Measurements from ENCODE around the gene PHF5A.
A peak's percentile ranks its signal among the peaks of the same experiment; 100 is the strongest.
"Not testable (repeated sequence)": the region's sequence is repeated elsewhere in the genome, so short reads cannot be mapped to it uniquely, and the experiment has no call there.

PHF5A gene

DNA sequence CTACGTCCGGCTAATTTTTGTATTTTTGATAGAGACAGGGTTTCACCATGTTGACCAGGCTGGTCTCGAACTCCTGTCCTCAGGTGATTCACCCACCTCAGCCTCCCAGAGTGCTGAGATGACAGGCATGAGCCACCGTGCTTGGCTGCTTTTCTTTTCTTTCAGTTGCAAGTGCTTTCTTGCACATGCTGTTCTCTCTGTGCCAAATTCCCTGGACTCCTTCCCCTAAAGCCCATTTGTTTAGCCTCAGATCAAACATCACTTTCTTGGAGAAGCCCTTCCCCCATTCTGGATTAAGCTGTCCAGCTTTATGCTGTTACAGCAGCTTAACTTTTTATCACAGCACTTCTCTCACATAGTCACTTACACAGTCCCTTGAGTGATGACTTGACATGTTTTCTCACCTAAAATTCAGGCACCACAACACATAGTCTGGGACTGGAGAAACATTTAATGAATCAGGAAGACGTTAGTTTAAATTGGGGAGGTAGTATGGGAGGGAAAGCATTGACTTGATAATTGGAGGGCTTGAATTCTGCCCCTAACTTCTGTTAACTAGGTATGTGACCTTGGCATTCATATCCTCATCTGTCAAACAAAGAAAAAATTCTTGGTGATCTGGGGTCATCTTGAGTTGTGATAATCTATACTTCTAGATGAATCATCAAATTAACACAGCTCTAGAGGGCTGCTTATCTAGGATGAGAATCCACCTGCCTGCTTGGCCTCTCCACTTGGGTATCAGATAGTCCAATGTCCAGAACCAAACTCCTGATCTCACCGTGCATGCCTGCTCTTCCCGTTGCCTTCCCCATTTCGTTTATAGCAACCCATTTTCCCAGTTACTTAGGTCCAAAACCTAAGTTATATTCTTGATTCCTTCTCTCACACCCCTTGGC lies 18.8 kb upstream of the PHF5A start:
- DNase-seq: no peak

DNA sequence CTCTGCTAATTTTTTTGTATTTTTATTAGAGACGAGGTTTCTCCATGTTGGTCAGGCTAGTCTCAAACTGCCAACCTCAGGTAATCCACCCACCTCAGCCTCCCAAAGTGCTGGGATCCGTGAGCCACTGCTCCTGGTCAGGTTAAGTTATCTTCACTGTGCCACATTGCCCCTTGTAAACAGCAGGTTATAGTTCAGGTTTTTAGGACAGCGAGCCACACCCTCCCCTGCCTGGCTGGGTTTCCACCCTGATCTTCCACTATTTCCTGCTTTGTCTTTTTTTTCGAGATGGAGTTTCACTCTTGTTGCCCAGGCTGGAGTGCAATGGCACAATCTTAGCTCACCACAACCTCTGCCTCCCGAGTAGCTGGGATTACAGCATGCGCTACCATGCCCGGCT lies 16.5 kb upstream of the PHF5A start:
- no peak for DNase-seq

DNA sequence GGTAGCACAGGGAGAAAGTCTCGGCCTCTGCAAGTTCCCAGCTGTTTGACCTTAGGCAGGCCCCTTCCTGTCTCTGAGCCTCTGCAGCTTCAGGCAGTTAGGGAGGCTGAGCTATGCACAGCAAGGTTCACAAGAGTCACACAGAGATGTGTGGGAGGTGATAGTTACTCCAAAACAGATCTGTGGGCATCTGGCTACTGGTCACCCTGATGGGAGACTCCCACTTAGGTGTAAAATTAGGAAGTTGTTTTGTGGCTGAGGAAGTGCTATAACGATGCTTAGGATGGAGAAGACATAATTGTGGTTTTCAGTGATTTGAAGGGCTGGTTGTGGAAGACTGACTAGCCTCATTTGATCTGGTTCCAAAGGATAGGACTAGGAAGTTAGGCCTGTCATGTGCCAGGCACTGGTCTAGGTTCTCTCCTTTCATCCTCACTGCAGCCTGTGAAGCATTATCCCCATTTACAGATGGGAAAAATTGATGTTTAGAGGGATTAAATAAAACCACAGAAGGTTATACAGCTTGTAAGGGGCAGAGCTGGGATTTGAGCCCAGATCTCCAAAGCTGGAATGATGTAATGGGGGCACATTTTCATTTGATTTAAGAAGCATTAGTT lies 13.9 kb upstream of the PHF5A start:
- DNase-seq: peak; percentile 32 to 49

DNA sequence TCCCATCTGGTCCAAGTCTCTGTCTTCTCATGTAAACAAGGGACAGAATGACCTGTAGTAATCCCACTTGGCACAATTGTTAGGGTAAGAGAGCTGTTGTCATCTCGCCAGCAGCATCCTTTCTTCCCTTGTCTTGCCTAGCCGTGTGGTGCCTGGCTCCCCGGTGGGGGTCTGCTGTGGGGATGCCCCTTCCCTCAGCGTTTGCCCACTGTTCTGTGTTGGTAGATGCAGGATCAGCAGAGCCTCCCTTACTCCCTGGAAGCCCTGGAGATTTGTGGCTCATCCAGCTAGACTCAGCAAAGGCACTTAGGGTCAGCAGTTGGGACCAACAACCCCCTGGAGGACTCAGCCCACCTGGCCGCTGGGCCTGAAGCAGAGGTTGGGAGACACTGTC lies 13.4 kb upstream of the PHF5A start:
- DNase-seq: no peak

DNA sequence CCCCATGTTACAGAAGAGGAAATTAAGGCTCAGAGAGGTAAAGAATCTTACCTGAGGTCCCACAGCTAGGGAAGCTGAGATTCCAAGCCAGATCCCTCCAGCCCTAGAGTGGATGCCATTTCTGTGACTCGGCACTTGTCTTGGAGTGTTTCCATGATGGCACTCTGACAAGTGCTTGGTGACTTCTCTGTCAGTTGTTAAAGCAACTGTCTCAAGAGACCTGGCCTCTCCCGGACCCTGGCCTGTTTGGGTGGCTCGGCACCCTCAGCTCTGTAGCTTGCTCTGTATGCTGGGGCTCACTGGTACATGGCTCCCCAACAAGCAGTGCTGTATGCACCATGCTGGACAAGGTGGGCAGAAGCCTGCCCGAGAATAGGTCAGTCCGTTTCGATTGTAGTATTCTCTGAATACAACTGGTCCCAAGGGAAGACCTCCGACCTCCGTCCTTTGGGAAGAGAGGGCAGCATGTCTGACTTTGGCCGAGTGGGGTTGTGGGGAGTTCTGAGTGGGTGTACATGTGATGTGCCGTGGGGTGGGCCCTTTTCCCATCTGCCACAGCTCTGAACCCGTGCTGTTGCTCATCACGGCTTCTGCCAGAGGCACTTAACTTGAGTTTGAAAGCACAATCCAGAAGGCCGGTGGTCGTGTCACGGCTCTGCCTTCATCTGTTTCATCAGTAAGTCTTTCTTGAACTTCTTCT lies 12.8 kb upstream of the PHF5A start:
- DNase-seq: no peak

DNA sequence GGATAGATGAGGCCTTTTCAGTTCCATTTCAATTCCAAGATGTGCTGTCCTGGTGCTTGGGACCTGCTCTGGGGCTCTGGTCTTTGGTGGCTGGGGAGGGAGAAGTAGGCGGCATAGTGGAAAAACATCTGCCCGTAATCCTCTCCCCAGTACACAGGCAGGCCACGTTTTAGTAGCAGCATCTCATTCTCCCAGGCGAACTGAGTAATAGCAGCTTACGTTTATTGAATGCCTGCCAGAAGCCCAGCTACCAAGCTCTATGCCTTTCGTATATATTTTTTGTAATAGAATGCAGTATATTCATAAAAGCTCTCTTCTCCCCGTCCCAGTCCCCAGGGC lies 11.9 kb upstream of the PHF5A start:
- DNase-seq: no peak

DNA sequence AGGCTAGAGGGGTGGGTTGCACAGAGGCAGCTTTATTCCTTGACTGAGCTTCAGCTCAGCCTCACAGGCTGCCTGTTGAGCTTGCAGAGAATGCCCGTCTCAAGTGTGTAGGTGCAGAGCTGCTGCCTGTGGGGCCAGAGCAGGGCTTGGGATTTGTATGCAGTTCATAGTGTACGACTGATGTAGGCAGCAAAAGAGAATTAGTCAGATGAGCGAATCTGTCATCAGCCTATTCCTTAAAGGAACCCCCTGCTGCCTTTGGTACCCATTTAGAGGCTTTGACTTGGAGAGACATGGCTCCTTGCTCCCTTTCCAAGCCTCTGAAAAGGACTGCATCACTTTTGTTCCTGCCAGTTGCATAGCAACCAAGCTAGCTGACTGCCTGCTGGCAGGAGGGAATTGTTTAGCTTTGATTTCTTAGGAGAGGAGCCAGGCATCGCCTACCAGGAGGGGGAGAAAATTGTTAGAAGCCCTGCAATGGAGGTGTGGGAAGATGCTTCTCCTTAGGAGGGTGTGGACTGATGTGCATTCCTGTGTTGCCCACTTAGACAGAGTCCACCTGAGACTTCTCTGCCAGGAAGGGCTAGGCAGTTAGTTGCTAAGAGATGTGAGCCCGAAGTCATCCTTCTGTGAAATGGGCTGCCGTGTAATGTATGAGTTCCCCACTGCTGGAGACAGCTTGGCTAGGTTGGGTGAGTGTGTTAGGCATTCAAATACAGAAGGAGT lies 11.3 kb upstream of the PHF5A start:
- DNase-seq: no peak

DNA sequence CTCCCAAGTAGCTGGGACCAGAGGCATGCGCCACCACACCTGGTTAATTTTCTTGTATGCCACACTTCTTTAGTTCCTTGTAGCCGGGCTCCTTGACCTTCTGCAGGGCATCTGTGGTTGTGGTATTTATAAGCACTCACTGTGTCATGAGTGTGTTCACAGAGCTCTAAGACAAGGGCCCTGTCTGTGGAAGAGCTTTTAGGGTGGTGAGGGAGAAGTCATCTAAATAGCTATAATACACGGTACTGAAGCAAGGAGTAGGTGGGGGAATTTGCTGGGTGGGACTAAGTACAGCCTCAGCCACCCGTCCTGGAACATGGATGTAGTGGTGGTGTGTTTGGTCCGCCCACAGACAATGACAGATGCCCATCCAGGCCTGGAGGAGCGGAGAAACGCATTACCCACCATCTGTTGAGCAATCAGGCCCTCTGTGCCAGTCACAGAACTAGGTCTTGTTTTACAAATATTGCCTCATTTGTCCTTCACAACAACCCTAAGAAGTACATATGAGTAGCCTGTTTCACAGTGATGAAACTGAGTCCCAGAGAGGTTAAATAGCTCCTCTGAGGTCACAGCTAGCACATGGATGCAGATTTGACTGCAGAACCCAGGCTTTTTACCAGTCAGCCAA lies 10.5 kb upstream of the PHF5A start:
- no peak for DNase-seq

DNA sequence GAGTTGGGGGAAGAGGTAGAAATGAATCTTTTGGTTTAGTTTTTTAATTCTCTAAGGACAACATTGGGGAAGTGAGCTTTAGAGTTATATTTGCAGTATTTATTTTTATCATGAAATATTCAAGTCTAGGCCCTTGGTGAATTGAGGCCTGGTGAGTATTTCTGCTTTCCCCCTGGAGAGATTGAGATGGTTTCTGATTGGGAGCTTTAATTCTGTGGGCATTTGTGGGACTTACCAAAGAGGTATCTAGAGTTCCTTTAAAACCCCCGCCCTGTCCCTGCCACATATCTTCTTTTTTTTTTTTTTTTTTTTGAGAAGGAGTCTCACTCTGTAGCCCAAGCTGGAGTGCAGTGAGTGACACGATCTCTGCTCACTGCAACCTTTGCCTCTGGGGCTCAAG lies 10.0 kb upstream of the PHF5A start:
- DNase-seq: no peak

DNA sequence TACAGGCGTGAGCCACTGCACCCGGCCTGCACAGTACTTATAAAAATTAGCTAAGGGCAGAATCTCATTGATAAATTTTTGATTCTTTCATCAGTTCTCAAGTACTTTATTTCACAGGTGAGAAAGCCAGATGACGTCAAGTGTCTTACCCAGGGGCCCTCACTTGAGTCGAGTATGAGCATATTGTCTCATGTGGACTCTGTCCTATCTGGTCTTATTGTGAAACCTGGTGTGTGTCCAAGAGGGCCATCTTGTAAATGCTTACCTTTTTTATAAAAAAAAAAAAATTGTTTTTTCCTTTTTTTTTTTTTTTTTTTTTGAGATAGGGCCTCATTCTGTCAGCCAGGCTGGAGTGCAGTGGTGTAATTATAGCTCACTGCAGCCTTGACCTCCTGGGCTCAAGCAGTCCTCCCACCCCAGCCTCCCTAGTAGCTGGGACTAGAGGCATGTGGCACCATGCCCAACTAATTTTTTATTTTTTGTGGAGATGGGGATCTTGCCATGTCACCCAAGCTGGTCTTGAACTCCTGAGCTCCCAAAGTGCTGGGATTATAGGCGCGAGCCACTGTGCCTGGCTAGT lies 6.5 kb upstream of the PHF5A start:
- DNase-seq: no peak

DNA sequence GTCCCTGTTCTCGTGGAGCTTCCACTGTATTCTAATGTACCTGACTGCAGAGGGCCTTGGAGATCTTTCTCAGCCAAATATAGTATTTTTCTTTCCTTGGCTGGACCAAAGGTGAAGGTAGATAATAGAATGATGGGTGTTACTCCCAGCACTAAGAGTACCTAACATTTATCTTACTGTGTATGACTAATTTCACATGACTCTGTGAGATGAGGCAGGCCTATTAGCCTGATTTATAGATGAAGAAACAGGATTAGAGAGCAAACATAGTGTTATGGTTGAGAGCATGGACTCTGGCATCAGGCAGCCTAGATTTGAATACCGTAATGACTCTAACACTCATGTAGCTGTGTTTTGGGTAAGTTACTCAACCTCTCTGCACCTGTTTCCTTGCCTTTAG lies 3.1 kb upstream of the PHF5A start:
- DNase-seq: no peak

DNA sequence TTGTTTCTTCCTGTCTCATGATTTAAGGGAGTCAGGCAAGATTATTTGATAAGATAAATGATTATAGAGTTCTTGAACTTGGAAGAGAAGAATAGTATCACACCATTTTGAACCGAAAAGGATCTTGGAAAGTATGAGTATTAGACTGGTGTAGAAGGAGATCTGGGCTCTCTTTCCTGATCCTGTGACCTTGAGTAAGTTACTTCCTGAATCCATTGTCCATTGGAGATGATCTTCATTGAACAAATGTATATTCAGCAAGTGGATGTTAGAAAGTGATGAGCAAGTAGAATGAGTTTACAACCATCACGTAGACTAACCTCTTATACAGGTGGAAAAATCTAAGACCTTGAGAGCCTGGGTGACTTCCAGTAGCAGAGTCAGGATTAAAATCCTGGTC lies 2.4 kb upstream of the PHF5A start:
- DNase-seq: no peak

DNA sequence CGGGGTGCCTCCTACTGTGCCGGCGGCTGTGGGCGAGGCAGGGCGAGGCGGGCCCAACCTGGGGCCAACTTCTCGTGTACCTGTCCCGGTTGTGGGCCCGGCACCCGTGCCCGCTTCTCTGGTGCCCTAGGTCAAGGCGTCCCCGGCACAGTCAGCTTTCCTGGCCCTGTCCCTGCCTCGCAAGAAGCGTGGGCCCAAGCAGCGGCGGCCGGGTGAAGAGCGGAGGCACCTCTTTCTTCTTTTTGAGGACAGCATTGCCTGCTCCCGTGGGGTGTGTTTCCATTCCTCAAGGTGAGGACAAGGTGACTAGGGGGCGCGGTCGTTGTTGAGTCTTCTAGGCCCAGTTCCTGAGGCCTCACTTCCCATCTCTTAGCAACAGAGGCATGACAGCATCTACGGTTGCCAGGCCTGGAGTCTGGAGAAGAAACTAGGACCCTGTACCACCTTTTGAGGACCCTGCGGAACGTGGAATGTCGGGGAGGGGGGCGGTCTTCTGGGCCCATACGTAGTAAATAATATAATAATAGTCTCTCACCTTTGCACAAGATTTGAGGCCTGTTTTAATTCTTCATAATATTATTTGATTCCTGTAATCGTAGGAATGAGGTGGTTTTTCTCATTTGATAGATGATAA lies 843 bp upstream of the PHF5A start:
- peak; percentile 42 to 49 for DNase-seq

DNA sequence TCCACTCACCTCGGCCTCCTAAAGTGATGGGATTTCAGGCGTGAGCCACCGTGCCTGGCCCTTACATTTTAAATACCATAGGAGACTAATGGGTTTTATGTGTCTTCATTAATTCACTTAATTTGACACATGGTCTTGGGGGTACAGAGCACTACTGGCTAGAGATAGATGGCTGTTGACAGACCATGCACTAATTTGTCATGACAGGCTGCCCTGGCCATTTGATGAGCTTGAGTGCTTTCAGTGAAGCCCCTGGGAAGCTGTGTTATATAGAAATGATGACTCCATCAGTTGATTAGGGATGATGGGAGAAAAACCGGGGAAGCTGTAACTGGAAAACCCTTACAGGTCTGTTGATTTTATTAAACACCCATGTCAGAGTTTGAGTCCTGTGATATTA lies 6.6 kb downstream of the PHF5A start:
- DNase-seq: no peak

DNA sequence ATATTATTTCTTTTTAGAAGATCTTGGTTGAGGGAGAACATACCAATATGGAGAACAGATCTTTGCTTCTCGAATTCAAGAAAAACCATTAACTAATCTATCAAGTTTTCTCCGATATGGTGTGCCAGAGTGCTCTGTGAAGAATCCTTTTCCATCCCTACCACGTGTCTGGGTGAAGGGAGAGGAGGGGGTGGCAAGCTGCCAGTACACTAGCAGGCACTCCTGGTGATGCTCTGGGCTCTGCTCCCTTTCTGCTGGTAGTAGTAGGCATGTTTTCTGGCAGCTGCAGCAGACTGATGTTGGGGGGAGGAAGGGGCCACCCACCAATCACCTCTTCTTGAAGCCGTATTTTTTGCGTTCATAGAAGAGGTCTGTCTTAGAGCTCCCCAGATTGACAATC lies 8.4 kb downstream of the PHF5A start:
- DNase-seq: not testable (repeated sequence)

DNA sequence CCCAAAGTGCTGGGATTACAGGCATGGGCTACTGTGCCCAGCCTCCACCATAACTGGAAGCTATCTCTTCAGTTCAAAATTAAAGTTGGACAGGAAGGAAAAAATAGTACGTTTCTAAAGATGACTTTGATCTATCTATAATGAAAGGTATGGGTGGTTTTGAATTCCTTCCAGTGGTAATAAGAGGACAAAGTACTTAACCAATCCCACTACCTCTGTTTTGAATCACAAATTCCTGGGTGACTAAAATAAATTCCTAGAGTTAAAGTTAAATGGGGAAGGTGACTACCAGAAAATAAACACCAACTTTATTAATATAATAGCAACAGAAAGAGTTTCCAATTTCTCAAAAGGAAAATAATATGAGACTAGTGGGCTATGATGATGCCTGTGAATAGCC lies 9.1 kb downstream of the PHF5A start:
- no peak for DNase-seq

DNA sequence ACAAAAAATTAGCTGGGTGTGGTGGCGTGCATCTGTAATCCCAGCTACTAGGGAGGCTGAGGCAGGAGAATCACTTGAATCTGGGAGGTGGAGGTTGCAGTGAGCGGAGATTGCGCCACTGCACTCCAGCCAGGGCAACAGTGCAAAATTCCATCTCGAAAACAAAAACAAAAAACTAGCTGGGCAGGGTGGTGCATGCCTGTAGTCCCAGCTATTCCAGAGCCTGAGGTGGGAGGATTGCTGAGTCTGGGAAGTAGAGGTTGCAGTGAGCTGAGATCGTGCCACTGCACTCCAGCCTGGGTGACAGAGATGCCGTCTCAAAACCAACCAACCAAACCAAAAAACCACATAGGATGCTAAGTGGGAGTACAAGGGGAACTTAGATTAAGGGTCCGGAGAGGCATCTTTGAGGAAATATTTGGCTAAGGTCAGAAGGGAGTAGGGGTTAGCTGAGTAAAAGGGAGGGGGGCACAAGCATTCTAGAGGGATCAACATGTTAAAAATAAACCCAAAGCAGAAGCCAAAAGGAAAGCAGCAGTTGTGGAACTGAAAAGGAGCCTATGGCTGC lies 10.2 kb downstream of the PHF5A start:
- DNase-seq: no peak

DNA sequence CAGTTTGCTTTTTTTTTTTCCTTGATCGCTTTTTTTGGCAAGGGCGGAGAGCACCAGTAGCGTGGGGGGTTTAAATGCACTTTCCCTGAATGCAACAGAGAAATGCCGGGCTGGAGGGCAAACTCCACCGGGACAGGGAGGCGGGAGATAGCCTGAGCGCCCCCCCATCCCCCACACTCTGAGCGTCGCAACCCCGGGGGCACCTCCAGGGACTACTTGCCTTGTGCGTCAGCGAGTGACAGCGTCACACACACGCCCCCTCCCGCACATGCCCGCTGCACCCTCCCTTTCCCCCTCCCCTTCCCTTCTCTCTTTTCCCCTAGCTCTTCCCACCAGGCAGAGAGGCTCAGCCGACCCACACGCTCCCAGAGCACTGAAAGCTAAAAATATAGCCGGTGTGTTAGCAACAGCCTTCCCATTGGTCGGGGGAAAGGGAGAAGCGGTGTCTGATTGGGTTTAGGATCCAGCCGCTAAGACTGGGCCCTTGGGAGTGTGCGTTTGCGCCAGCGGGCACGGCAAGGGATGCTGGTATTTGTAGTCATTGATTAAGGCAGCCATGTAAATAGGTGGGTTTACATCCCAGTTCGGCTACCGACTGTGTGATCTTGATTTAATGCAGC lies 20.2 kb downstream of the PHF5A start:
- peak; percentile 99 to 100 for DNase-seq

DNA sequence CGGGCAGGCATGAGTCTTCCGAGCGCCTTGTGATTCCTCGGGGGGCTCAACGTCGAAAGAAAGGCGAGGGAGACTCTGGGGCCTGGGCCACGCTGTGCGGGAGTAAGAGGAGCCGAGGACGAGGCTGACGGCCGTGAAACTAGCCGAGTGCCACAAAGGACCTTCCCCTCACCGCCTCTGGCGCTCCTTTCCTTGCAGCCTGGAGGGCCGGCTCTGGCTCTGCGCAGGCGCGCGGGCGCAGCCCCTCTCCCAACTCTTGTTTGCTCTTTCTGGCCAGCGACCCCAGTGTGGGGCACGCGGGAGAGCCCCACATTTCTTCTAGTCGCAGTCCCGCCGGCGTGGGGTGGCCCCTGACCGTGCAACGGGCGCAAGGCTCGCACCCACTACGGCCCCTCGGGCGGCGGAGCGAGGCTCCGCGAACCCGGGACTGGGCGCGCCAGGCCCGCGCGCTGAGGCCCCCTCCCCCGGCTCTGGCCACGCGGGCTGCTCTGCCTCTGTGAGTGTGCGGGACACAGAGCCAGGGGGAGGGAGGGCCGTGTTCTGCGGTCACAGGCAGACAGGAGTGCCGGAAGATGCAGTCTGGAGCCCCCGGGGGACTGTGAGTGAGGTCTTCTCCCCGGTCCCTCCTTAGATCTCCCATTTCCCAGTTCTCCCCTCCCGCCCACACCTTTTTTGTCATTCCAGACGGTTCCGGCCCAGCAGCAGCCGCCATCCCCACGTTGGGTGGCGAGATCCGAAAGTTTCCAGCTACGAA lies 20.9 kb downstream of the PHF5A start:
- peak; percentile 64 to 68 for DNase-seq

DNA sequence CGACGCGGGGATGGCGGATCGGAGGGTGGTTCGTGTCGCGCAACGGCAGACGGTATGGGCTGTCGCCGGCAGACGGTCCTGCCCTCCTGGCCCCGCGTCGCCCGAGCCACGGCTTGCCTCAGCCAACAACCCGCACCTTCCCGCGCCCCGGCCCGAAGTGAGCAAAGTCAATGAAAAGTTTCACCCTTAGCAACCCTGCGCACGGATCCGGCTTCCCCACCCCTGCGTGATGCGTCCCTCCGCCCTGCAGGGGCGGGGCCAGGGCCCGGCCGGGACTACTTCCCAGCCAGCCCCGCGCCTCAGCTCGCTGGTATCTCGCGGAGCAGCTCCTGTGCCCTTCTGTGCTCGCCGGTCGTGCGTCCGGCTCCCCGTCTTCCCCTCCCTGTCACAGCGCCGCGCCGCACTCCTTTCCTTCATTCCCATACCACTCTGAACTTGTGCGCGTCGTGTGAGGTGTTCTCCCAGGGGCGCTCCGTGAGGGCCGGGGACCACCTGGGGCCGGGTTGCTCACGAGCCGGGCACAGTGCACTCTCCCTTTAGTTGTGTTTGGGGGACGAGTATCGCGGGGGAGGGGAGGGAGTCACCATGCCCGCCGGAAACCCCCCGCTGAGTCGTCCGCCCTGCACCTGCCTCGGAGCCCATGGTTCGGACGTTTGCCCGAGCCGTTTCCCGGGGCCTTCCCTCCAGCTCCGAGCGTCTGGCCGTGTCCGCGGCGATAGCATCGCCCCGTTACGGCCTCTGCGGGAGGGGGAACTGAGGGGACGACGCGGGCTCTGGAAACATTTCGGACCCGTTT lies 21.7 kb downstream of the PHF5A start, which contains the start of gene TOB2:
Gene TOB2, minus strand, starts transcription at position 163 of the 796 bp plus-strand sequence. CDS start 9,456 bp downstream, outside the sequence.
- DNase-seq: peak; percentile 92 to 93

Measured in Kasumi-1 (cell line).